ENCODE data around the gene DIS3L2. TPM values are rescaled to one million over a fixed set of nuclear protein-coding genes. Genes with fewer than 3 reads are reported as not detected.

Gene DIS3L2, protein sequence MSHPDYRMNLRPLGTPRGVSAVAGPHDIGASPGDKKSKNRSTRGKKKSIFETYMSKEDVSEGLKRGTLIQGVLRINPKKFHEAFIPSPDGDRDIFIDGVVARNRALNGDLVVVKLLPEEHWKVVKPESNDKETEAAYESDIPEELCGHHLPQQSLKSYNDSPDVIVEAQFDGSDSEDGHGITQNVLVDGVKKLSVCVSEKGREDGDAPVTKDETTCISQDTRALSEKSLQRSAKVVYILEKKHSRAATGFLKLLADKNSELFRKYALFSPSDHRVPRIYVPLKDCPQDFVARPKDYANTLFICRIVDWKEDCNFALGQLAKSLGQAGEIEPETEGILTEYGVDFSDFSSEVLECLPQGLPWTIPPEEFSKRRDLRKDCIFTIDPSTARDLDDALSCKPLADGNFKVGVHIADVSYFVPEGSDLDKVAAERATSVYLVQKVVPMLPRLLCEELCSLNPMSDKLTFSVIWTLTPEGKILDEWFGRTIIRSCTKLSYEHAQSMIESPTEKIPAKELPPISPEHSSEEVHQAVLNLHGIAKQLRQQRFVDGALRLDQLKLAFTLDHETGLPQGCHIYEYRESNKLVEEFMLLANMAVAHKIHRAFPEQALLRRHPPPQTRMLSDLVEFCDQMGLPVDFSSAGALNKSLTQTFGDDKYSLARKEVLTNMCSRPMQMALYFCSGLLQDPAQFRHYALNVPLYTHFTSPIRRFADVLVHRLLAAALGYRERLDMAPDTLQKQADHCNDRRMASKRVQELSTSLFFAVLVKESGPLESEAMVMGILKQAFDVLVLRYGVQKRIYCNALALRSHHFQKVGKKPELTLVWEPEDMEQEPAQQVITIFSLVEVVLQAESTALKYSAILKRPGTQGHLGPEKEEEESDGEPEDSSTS
- polyA plus RNA-seq (2011; rRNA removed) (8.2 and 9.9 TPM in 2 replicates), polyA minus RNA-seq (2011; rRNA and poly(A)+ RNA removed) (11.3 and 15.2 TPM in 2 replicates)

DNA sequence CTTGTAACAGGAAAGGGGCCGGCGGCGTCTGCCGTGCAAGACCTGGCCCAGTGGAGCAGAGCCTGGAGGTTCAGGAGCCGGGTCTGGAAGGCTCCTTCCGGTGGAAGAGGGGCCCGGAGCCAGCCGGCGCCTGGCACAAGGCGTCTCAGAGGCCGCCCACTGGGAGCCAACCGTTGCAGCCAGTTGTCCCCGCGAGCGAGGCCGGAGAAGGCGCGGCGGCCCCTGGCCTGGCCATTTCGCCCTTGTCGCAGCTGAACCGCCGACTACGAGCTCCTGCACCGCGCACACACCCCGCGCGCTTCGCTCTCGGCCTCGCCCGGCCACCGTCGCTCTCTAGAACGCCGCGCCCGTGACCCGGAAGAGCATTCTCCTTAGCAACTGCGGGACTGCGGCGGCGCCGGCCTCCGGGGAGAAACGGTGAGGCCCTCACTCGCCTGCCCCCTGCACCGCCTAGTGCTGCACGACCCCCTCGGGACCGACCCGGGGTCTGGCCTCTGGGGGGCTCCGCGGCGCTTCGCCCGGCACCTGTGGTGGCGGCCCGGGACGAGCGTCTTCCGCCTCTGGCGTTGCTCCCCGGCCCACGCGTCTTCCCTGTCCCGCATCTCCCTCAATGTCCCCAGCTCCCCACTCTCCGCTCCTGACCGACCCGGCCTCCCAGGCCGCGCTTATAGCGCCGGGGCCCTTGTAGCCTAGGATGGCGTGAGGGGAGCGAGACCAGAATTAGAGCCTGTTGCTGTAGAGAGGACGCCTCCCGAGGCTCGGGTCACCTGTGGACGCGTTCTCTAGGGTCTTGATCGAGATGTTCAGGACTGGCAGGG, at the start of gene DIS3L2:
DIS3L2 (plus strand) TSS at position 365 of the 818 bp plus-strand sequence. CDS start 53,215 bp downstream, outside the sequence.
- TF ChIP-seq, protein P1, sequence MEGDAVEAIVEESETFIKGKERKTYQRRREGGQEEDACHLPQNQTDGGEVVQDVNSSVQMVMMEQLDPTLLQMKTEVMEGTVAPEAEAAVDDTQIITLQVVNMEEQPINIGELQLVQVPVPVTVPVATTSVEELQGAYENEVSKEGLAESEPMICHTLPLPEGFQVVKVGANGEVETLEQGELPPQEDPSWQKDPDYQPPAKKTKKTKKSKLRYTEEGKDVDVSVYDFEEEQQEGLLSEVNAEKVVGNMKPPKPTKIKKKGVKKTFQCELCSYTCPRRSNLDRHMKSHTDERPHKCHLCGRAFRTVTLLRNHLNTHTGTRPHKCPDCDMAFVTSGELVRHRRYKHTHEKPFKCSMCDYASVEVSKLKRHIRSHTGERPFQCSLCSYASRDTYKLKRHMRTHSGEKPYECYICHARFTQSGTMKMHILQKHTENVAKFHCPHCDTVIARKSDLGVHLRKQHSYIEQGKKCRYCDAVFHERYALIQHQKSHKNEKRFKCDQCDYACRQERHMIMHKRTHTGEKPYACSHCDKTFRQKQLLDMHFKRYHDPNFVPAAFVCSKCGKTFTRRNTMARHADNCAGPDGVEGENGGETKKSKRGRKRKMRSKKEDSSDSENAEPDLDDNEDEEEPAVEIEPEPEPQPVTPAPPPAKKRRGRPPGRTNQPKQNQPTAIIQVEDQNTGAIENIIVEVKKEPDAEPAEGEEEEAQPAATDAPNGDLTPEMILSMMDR (IDR thresholded peaks at IDR 0.05; ENCODE audit: low read depth, low read length), result no peak
- H3K9me3 ChIP-seq (ENCODE audit: control insufficient read depth, insufficient read depth, low read length), result no peaks in the 10 kb centered on the region
- ChIA-PET CTCF (no interaction called here), POLR2A (interaction anchor here (0.6 to 1.4 kb wide), 4 partner anchors 36 to 336 kb away, joined by 3 to 11 read pairs (median 4); no protein-coding TSS in a partner anchor)
- H3K4me3 ChIP-seq (ENCODE audit: low read depth, low read length), result peak within 1 kb of the TSS; percentile 89
- peak within 1 kb of the TSS; percentile 47 for H3K27ac ChIP-seq (ENCODE audit: low read depth, low read length)
- DNase-seq (ENCODE audit: low read depth, low spot score), result peak; percentile 41
- H3K27me3 ChIP-seq (ENCODE audit: control insufficient read depth, insufficient read depth, low read length), result no peaks in the 10 kb centered on the region

DNA sequence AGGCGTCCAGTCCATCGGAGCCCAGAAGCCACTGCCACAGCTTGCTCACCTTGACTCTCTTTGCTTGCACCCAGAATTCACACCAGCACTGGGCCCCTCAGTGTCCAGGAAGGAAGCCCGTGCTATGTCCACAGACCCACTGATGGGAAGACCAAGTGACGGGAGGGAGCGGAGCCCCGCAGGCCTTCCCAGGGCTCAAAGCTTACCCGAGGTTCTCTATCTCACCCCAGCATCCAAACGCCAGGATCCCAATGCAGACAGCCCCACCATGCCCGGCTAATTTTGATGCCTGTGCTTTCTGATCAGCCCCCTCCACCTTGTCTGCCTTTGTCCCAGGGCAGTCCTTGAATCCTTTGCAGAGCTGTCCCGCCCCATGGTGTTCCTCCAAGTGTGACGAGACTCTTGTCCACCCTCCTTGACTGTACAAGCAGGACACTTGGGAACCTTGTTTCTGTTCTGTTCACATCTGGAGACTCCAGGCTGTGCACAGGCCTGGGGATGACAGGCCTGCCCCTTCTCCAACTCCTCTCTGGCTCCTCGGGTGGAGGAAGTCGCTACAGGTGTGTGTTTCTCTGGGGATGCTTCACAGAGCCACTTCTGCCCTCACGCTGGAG, 47.3 kb upstream of the DIS3L2 start:
- Histone ChIP-seq H3K27me3 (ENCODE audit: control insufficient read depth, insufficient read depth, low read length) (peaks cover 31% of the 10 kb centered on the region), H3K4me3 (ENCODE audit: low read depth, low read length) (no peak overlapping the region), H3K9me3 (ENCODE audit: control insufficient read depth, insufficient read depth, low read length) (no peaks in the 10 kb centered on the region), H3K27ac (ENCODE audit: low read depth, low read length) (no peak overlapping the region)
- ChIA-PET POLR2A (no interaction called here), CTCF (no interaction called here)
- no peak for DNase-seq (ENCODE audit: low read depth, low spot score)
- TF ChIP-seq, protein P1 (IDR thresholded peaks at IDR 0.05; ENCODE audit: low read depth, low read length), result no peak

DNA sequence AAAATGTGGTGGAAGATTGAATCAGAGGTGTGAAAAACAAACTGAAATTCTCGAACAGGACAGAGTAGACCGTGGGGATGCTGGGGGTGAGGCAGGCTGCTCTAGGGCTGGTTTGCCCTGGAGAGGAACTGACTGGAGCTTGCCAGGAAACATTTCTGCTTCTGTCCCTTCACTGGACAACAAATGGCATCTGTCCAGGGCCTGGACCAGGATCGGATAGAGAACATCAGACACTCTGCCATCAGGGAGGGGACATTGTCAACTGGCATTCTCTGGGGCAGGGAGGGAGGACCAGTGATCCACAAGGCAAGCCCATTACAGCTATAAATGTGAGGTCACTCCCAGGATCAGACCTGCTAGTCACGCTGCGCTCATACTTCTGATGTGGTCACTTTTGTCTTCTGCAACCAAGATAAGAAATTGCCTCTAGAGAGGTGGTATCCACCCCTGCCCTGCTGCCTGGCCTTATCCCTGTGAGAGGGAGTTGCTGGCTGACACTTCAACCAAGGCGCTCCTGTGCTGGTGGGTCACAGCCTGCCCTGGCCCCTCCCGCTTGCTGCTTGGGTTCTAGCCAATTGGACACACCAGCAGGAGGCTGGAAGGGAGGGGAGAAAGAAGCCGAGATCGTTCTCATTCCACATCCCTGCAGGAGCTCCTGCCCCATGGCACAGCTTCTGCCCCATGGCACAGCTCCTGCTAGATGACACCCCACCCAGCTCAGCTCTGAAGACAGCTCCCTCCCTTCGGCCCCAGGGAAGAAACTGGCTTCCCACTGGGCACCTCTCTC, 44.0 kb upstream of the DIS3L2 start:
- Histone ChIP-seq H3K9me3 (ENCODE audit: control insufficient read depth, insufficient read depth, low read length) (no peaks in the 10 kb centered on the region), H3K4me3 (ENCODE audit: low read depth, low read length) (no peak overlapping the region), H3K27ac (ENCODE audit: low read depth, low read length) (no peak overlapping the region), H3K27me3 (ENCODE audit: control insufficient read depth, insufficient read depth, low read length) (peaks cover 43% of the 10 kb centered on the region)
- TF ChIP-seq, protein P1 (IDR thresholded peaks at IDR 0.05; ENCODE audit: low read depth, low read length), result no peak
- no peak for DNase-seq (ENCODE audit: low read depth, low spot score)
- POLR2A ChIA-PET, result no interaction called here
- CTCF ChIA-PET, result interaction anchor here (0.8 to 1.5 kb wide), 3 partner anchors 10 to 408 kb away, joined by 3 to 5 read pairs (median 4); no protein-coding TSS in a partner anchor

Measured in AG04450 (cell line).